HepG2 (cell line): ENCODE measurements around the gene KCNJ5. TPM values are rescaled to one million over a fixed set of nuclear protein-coding genes. Genes with fewer than 3 reads are reported as not detected.
A peak's percentile ranks its signal among the peaks of the same experiment; 100 is the strongest.

ENCODE experiments used
- ATAC-seq: fragments of 200-7000 bp; cut with Tn5 transposase; 3 replicates; pipeline ENCODE4 v1.9.1; 2020; ENCODE audit warnings: mild to moderate bottlenecking, moderate library complexity
- BruUV-seq: library from RNA; stranded (reverse); fragments of 400-500 nt; replicated peaks from 2 replicates; lab custom pipeline; 2021; lab: Mats Ljungman, UMichigan
- CTCF ChIA-PET: fragments of 300-600 bp; formaldehyde crosslinking; extraction: SDS; loops from one replicate; lab custom pipeline; 2021; ENCODE audit warnings: low total read pairs, inconsistent platforms, low intra/inter-chr PET ratio; lab: Yijun Ruan, JAX
- POLR2A ChIA-PET: fragments of 350-600 bp; sonication (Branson Sonifier 250); formaldehyde crosslinking; loops from one replicate; lab custom pipeline; 2020; ENCODE audit warnings: antibody characterized with exemption, inconsistent platforms; lab: Yijun Ruan, JAX
- DNase-seq: peaks from one replicate; pipeline ENCODE4 v3.0.0-alpha.2; 2015; ENCODE audit warnings: low spot score
- FAIRE-seq: peaks from 3 replicates; lab custom pipeline; 2011; peaks lifted over from hg19 to GRCh38; lab: Jason Lieb, UNC
- H2AFZ ChIP-seq: one replicate; pipeline ENCODE4 v1.6.1; 2011; ENCODE audit warnings: low read length, inconsistent platforms
- H3K27ac ChIP-seq: fragments of 300-600 bp; 3 replicates; pipeline ENCODE4 v1.8.0; 2011; ENCODE audit warnings: mixed run types, mild to moderate bottlenecking, mixed read lengths, low read length, inconsistent platforms; ENCODE audit not compliant: insufficient read depth; ENCODE audit errors: extremely low read length
- H3K27me3 ChIP-seq, 2 experiments: fragments of 200-600 bp in 1 of 2; 2 replicates in 1 of 2; 3 replicates in 1 of 2; pipeline versions ENCODE4 v1.6.0 to v1.8.0; 2011; ENCODE audit warnings: low read length in 2 of 2, mild to moderate bottlenecking in 2 of 2, moderate library complexity in 2 of 2, inconsistent platforms in 1 of 2; ENCODE audit not compliant: insufficient read depth in 2 of 2, control insufficient read depth in 1 of 2
- H3K36me3 ChIP-seq, 2 experiments: fragments of 200-600 bp in 1 of 2; replicated peaks in 1 of 2; 2 replicates in 1 of 2; 3 replicates in 1 of 2; pipeline versions ENCODE4 v1.5.1 to v1.8.0; 2011; ENCODE audit warnings: low read length in 2 of 2, inconsistent platforms in 1 of 2; ENCODE audit not compliant: insufficient read depth in 2 of 2, control insufficient read depth in 1 of 2
- H3K4me1 ChIP-seq: 2 replicates; pipeline ENCODE4 v1.5.1; 2012; ENCODE audit warnings: low read length, inconsistent platforms; ENCODE audit not compliant: insufficient read depth
- H3K4me2 ChIP-seq: 2 replicates; pipeline ENCODE4 v1.6.0; 2011; ENCODE audit warnings: low read depth, low read length, inconsistent platforms
- H3K4me3 ChIP-seq, 3 experiments: fragments of 200-600 bp in 1 of 3; sonication (generic), shearing (Covaris generic) in 1 of 3; replicated peaks in 1 of 3; 2 replicates each; pipeline ENCODE4 v1.5.1; 2011 to 2016; ENCODE audit warnings: low read length in 3 of 3, inconsistent platforms in 2 of 3, low read depth in 2 of 3, mild to moderate bottlenecking in 2 of 3, control low read depth in 1 of 3, mixed read lengths in 1 of 3; ENCODE audit not compliant: insufficient read depth in 1 of 3
- H3K79me2 ChIP-seq: one replicate; pipeline ENCODE4 v1.6.1; 2011; ENCODE audit warnings: low read length, inconsistent platforms; ENCODE audit not compliant: insufficient read depth
- H3K9ac ChIP-seq: 2 replicates; pipeline ENCODE4 v1.6.0; 2011; ENCODE audit warnings: mild to moderate bottlenecking, low read depth, low read length, inconsistent platforms; ENCODE audit not compliant: insufficient read depth
- H3K9me3 ChIP-seq: 2 replicates; pipeline ENCODE4 v1.5.1; 2012; ENCODE audit warnings: mild to moderate bottlenecking, low read length
- H4K20me1 ChIP-seq: 2 replicates; pipeline ENCODE4 v1.6.0; 2011; ENCODE audit warnings: inconsistent platforms, mild to moderate bottlenecking, low read length, moderate library complexity; ENCODE audit not compliant: insufficient read depth
- MXI1 ChIP-seq: IDR thresholded peaks from 3 replicates; pipeline ENCODE4 v1.6.1; 2012; ENCODE audit warnings: low read depth, low read length, inconsistent platforms, borderline replicate concordance
- MYNN ChIP-seq: sonication (generic); formaldehyde crosslinking; IDR thresholded peaks from 2 replicates; pipeline ENCODE4 v1.4.0; 2020; ENCODE audit warnings: mild to moderate bottlenecking, low read depth, missing genetic modification reagents
- RFX1 ChIP-seq: fragments of 450-650 bp; IDR thresholded peaks from 2 replicates; pipeline ENCODE4 v1.6.1; 2017
- ZNF44 ChIP-seq: sonication (generic); formaldehyde crosslinking; IDR thresholded peaks from 2 replicates; pipeline ENCODE4 v1.5.1; 2020; ENCODE audit warnings: mild to moderate bottlenecking, missing genetic modification reagents
- ZNF768 ChIP-seq: sonication (generic); formaldehyde crosslinking; IDR thresholded peaks from 2 replicates; pipeline ENCODE4 v1.4.0; 2020; ENCODE audit warnings: missing genetic modification reagents
- WGBS: methylation state at CpG from one replicate; pipeline ENCODE4 v1.1.6; 2017; ENCODE audit warnings: low lambda C conversion rate; 5-methylcytosine and 5-hydroxymethylcytosine counted together
- in situ Hi-C: cut with HindIII; loops from 2 replicates; pipeline ENCODE4 v1.10.0; 2017; ENCODE audit warnings: low pct_unique_long_range_greater_than_20kb; ENCODE audit not compliant: extremely low pct_ligation_motif_present
- intact Hi-C: fragments of 100-400 bp; cut with micrococcal nuclease; formaldehyde crosslinking; loops from one replicate; pipeline ENCODE4 v1.10.0; 2022; ENCODE audit not compliant: unreplicated experiment
- polyA plus RNA-seq, 8 experiments: library from polyadenylated mRNA; depleted of rRNA in 3 of 8; stranded (reverse) in 7 of 8; unstranded in 1 of 8; fragments of >200 nt; fragmentation: Illumina TruSeq in 4 of 8; extraction: Trizol in 4 of 8; gene quantifications; 2 replicates each; pipeline versions ENCODE4 v1.2.1 to v1.2.3, GENCODE V29; 2011 to 2016; ENCODE audit warnings: low read depth in 4 of 8, missing spikeins in 1 of 8, mixed read lengths in 1 of 8; ENCODE audit not compliant: insufficient read depth in 1 of 8
- total RNA-seq, 5 experiments: library from RNA; depleted of rRNA; stranded (reverse); fragments of >200 nt; fragmentation: Illumina TruSeq; extraction: Trizol; gene quantifications; 2 replicates each; pipeline ENCODE4 v1.2.3, GENCODE V29; 2016; ENCODE audit warnings: low read depth in 1 of 5
- TF ChIP-seq, protein P1 (sequence below): sonication (generic); formaldehyde crosslinking; IDR thresholded peaks from 2 replicates; pipeline ENCODE4 v1.4.0; 2020; ENCODE audit warnings: missing genetic modification reagents
- TF ChIP-seq, protein P2 (sequence below): sonication (generic); formaldehyde crosslinking; IDR thresholded peaks from 2 replicates; pipeline ENCODE4 v1.8.1; 2023; ENCODE audit warnings: missing genetic modification reagents, inconsistent platforms, borderline replicate concordance

KCNJ5 gene
- total and polyA plus RNA-seq, 2 of the 13 experiments (the other 11 are each of a cell fraction or from before 2014, with no cell fraction given): not detected

DNA sequence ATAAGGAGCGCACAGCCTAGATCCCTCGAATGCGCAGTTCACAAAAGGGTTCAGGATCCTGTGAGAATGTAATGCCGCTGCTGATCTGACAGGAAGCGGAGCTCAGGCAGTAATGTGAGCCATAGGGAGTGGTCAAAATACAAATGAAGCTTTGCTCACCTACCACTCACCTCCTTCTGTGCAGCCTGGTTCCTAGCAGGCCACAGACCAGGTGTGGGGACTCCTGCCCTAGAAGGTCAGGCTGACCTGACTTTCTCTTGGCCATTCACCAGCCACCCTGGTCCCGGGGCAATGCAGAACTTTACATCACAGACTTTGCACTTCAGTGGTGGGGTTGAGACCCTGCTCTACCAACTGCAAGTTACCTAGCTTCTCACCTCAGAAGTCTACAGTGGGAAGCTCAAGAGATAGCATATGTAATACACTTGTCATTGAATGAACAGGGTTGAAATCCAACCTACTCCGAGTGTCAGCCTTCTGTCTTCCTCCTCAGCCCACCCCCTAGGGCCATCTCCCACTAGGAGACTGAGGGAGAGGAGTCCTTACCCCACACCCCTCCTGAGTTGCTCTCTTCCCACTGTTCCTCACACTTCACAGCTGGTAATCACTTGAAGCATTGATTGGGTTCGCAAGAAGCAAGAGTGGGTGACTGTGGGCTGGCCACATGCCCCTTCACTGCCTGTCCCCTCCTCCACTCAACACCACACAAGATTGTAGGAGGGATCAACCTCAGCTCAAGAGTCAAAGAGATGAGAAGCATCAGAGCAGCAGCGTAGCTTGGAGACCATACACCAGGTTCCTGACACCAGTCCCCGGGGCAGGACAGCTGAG is 22.1 kb upstream of the KCNJ5 start (continued):
- TF ChIP-seq, protein P1, sequence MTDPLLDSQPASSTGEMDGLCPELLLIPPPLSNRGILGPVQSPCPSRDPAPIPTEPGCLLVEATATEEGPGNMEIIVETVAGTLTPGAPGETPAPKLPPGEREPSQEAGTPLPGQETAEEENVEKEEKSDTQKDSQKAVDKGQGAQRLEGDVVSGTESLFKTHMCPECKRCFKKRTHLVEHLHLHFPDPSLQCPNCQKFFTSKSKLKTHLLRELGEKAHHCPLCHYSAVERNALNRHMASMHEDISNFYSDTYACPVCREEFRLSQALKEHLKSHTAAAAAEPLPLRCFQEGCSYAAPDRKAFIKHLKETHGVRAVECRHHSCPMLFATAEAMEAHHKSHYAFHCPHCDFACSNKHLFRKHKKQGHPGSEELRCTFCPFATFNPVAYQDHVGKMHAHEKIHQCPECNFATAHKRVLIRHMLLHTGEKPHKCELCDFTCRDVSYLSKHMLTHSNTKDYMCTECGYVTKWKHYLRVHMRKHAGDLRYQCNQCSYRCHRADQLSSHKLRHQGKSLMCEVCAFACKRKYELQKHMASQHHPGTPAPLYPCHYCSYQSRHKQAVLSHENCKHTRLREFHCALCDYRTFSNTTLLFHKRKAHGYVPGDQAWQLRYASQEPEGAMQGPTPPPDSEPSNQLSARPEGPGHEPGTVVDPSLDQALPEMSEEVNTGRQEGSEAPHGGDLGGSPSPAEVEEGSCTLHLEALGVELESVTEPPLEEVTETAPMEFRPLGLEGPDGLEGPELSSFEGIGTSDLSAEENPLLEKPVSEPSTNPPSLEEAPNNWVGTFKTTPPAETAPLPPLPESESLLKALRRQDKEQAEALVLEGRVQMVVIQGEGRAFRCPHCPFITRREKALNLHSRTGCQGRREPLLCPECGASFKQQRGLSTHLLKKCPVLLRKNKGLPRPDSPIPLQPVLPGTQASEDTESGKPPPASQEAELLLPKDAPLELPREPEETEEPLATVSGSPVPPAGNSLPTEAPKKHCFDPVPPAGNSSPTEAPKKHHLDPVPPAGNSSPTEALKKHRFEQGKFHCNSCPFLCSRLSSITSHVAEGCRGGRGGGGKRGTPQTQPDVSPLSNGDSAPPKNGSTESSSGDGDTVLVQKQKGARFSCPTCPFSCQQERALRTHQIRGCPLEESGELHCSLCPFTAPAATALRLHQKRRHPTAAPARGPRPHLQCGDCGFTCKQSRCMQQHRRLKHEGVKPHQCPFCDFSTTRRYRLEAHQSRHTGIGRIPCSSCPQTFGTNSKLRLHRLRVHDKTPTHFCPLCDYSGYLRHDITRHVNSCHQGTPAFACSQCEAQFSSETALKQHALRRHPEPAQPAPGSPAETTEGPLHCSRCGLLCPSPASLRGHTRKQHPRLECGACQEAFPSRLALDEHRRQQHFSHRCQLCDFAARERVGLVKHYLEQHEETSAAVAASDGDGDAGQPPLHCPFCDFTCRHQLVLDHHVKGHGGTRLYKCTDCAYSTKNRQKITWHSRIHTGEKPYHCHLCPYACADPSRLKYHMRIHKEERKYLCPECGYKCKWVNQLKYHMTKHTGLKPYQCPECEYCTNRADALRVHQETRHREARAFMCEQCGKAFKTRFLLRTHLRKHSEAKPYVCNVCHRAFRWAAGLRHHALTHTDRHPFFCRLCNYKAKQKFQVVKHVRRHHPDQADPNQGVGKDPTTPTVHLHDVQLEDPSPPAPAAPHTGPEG (CRISPR knock-in tag): no peak
- no peak for TF ChIP-seq MYNN (CRISPR knock-in tag)
- no peak for TF ChIP-seq ZNF44 (CRISPR knock-in tag)
- no peak for TF ChIP-seq MXI1
- TF ChIP-seq ZNF768 (CRISPR knock-in tag): no peak

DNA sequence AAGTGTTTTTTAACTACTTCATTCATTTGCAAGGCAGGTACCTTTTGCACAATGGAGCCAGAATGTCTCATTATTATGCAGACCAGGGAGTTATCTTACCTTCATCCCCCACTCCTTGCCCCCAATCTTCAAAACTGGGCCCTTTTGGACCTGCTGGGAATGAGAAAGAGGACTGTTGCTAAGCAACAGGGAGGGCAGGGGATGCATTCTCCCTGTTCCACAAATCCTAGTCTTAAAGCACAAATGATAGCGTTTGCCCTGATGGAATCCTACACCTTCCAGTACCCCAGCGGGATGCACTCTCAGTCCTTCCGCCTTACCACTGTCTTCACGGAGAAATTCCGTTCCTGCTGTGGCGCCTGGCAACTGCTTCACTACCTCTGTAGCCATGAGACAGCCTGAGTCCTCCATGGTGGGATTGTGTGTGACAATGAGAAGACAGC is 20.0 kb upstream of the KCNJ5 start:
- WGBS: 60% methylated on average over 6 of the region's 6 CpGs

More for the DNA sequence above, 20.0 kb upstream of the KCNJ5 start:
- FAIRE-seq: no peak
- intact Hi-C loops: no loop called here
- Histone ChIP-seq H3K9ac (no peak overlapping the region), H3K4me2 (no peak overlapping the region), H2AFZ (no peak overlapping the region), H3K4me1 (0 out of 2 replicates have a peak, but pooled peaks cover 2% of the 10 kb centered on the region), H3K36me3 (no peaks in the 10 kb centered on the region), H3K27ac (no peak overlapping the region), H3K79me2 (no peaks in the 10 kb centered on the region), H3K27me3 (peaks cover 3 to 14% of the 10 kb centered on the region in 2 experiments; a peak in 4 of 5 replicates), H3K4me3 (no peak overlapping the region), H3K9me3 (no peaks in the 10 kb centered on the region), H4K20me1 (no peaks in the 10 kb centered on the region)
- in situ Hi-C loops: no loop called here
- no peak for ATAC-seq
- POLR2A ChIA-PET: no interaction called here
- CTCF ChIA-PET: no interaction called here
- no TSS peak for BruUV-seq
- no peak for DNase-seq
- TF ChIP-seq, protein P2, sequence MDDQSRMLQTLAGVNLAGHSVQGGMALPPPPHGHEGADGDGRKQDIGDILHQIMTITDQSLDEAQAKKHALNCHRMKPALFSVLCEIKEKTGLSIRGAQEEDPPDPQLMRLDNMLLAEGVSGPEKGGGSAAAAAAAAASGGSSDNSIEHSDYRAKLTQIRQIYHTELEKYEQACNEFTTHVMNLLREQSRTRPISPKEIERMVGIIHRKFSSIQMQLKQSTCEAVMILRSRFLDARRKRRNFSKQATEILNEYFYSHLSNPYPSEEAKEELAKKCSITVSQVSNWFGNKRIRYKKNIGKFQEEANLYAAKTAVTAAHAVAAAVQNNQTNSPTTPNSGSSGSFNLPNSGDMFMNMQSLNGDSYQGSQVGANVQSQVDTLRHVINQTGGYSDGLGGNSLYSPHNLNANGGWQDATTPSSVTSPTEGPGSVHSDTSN: no peak
- peak; percentile 11; the same call in 1 of the 2 replicates for TF ChIP-seq RFX1
